CD4-positive, alpha-beta T cell treated with Interleukin-15 for 4 hours (primary cell): ENCODE measurements around the gene LARP4.
A peak's percentile ranks its signal among the peaks of the same experiment; 100 is the strongest.
"Not testable (repeated sequence)": the region's sequence is repeated elsewhere in the genome, so short reads cannot be mapped to it uniquely, and the experiment has no call there.

Source experiments
- DNase-seq: peaks from one replicate; pipeline ENCODE4 v3.0.0-alpha.2; 2020; ENCODE audit warnings: low spot score

LARP4 gene

DNA sequence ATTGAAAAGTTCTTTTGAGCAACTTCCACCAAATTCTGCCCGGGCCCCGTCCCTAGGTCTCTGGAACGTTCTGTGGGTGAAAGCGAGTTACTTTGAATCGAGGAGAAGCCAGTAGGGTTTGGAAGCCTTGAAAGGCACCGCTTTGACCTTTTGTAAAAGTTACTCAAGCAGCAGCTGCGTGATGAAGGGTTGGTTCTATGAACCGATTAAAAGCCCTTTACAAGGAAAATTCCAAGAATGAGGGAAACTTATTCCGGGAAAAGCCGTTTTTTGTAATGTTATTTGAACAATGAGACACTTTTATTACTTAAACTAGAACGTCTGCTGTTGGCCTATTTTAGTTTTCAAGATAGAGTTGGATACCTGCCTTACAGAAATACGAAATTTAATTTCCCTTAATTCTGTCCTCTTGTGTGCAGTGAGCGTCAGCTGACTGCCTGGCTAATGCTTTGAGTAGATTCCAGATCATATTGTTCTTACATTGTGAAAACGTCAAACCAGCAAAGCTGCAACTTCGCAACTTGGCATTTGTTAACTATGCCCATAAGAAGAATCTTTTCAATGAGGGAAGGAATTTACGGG is 906 bp downstream of the LARP4 start:
- peak; percentile 74 for DNase-seq

- DNase-seq = no peak
These were observed 1.7 kb downstream of the LARP4 start for GRCh38 chr12:50402264-50403000.

- DNase-seq = no peak
These were observed 2.3 kb downstream of the LARP4 start for GRCh38 chr12:50403001-50403440.

DNA sequence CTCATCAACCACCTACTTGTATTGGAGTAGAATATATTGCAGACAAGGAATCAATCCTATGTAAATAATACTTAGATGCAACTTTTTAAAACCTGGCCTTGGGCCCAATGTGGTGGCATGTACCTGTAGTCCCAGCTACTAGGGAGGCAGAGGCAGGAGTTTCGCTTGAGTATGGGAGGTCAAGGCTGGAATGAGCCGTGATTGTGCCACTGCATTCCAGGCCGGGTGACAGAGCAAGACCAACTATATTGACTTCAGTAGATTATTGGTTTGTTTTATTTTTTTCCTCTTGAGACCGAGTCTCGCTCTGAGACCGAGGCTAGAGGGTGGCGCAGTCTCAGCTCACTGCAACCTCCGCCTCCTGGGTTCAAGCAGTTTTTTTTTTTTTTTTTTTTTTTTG is 3.6 kb downstream of the LARP4 start:
- DNase-seq = no peak

GRCh38 chr12:50411051-50411660 is 10.5 kb downstream of the LARP4 start:
- DNase-seq = no peak

DNA sequence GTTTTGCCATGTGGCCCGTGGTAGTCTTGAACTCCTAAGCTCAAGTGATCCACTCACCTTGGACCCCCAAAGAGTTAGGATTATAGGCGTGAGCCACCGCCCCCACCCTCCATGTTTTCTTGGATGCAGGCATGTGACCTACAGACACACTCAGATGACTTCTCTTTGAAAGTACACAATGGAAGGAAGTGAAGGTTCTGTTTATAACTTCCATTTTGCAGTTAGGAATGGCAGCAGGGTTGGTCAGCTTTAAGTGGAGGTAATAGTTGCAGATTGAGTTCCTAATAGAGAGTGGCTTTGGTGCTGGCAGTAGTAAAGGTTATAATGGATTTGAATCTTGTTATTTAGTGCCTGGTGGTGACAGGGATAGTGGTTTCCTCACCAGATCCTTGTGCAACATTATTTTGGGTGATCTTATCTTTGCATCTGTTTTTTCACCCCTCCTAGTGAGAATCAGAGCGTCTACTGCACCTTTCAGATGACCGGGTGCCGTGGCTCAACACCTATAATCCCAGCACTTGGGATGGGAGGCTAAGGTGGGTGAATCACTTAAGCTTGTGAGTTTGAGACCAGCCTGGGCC is 15.3 kb downstream of the LARP4 start:
- no peak for DNase-seq

DNA sequence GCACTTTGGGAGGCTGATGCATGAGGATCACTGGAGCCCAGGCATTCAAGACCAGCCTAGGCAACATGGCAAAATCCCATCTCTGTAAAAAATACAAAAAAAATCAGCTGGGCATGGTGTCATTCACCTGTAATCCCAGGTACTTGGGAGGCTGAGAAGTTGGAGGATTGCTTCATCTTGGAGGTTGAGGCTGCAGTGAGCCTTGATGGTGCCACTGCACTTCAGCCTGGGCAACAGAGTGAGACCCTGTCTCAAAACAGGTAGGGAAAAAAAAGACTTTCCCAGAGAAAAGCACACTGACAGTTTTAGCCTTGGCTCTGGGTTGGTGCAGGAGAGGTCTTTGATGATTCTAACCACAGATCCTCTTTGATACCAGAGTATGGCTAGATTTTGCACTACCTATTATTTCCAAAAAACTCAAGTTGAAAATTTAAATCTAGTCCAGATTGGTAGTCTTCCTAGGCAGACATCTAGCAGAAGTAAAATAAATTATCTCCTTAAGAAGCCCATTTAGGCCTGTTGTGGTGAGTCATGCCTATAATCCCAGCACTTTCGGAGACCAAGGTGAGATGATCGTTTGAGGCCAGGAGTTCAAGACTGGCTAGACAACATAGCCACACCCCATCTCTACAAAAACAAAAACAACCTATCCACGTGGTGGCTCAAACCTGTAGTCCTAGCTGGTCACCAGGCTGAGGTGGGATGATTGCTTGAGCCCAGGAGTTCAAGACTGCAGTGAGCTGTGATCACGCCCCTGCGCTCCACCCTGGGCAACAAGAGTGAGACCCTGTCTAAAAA is 18.6 kb downstream of the LARP4 start:
- DNase-seq = no peak

DNA sequence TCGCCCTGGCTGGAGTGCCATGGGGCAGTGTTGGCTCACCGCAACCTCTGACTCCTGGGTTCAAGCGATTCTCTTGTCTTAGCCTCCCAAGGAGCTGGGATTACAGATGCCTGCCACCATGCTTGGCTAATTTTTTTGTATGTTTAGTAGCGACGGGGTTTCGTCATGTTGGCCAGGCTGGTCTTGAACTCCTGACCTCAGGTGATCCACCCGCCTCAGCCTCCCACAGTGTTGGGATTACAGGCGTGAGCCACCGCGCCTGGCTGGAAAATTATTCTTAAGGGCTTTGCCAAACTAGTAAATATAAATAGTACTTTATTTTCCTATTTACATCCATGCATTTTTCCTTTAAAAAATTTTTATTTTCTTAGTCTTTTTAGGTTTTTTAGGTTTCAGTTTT is 22.2 kb downstream of the LARP4 start:
- not testable (repeated sequence) for DNase-seq

GRCh38 chr12:50423342-50423741 is 22.7 kb downstream of the LARP4 start:
- DNase-seq = not testable (repeated sequence)

- DNase-seq = no peak
These were observed 25.0 kb downstream of the LARP4 start for GRCh38 chr12:50425589-50426258.

DNA sequence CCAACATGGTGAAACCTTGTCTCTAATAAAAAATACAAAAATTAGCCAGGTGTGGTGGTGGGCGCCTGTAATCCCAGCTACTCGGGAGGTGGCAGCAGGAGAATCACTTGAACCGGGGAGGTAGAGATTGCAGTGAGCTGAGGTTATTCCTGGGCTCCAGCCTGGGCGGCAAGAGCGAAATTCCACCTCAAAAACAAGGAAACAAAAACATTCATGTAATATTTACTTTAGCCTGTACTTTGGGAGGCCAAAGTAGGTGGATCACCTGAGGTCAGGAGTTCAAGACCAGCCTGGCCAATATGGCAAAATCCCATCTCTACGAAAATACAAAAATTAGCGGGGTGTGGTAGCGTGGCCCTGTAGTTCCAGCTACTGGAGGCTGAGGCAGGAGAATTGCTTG is 31.0 kb downstream of the LARP4 start:
- not testable (repeated sequence) for DNase-seq

DNA sequence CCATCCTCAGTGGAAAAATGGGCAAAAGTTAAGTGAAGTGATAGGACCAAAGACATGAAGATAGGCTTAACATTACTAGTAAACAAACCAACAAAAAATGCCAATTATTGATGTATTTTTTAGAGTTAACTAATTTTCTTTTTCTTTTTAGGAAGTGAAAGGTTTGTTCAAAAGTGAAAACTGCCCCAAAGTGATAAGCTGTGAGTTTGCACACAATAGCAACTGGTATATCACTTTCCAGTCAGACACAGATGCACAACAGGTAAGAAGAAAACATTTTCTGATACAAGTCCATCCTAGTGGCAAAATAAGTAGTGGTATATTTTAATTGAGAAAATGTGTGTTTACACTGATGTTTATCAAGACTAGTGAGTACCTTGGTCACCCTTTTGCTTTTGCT is 39.6 kb downstream of the LARP4 start:
- DNase-seq = no peak

DNA sequence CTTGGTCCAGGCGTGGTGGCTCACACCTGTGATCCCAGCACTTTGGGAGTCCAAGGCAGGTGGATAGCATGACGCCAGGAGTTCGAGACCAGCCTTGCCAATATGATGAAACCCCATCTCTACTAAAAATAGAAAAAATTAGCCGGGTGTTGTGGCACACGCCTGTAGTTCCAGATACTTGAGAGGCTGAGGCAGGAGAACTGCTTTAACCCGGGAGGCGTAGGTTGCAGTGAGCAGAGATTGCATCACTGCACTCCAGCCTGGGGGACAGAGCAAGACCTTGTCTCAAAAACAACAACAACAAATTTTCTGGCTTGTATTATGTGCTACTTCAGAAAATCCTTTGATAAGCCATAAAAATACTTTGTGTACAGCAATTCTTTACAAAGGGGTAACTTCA is 41.1 kb downstream of the LARP4 start:
- DNase-seq = no peak

DNA sequence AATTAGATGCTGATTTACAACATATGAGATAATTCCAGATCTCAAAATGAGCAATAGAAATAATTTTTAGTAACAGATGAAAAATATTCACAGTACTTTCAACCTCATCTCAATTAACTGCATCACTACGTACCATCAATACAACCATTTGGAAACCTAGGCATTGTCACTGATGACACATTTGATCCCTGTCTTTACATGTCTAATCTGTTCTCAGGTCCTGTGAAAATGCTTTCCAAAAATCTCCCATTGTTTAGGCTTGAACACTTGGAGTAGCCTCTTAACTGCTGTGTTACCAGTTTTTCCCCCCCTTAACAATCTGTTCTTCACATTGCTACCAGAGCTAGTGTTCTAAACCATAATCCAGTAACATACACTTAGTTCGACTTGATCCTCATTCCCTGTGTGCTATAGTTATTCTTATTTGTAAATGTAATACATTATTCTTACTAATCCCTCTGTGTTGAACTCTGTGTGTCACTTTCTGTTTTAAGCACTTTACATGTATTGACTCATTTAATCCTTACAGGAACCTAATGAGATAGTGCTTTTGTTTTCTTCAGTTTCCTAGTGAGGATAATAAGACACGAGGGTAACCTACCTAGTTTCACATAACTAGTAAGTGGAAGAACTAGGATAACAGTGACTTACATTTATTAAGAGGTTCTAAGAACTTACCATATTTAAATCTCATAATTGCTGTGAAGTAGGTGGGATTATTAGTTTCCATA is 41.7 kb downstream of the LARP4 start:
- DNase-seq = no peak

GRCh38 chr12:50449671-50450070 is 49.0 kb downstream of the LARP4 start:
- not testable (repeated sequence) for DNase-seq

DNA sequence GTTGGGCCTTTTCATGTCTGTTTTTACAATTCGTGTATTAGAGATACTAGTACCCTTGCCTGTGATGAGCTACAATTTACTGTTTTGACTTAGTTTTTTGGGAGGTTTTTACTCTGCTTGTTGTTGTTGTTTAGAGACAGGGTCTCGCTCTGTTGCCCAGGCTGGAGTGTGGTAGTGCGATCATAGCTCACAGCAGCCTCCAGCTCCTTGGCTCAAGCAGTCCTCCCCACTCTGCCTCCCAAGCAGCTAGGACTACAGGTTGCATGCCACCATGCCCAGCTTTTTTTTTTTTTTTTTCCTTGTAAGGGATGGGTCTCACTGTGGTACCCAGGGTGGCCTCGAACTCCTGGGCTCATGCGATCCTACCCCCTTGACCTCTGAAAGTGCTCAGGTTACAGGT is 52.1 kb downstream of the LARP4 start:
- DNase-seq = no peak

- no peak for DNase-seq
These were observed 53.2 kb downstream of the LARP4 start for GRCh38 chr12:50453872-50454271.

DNA sequence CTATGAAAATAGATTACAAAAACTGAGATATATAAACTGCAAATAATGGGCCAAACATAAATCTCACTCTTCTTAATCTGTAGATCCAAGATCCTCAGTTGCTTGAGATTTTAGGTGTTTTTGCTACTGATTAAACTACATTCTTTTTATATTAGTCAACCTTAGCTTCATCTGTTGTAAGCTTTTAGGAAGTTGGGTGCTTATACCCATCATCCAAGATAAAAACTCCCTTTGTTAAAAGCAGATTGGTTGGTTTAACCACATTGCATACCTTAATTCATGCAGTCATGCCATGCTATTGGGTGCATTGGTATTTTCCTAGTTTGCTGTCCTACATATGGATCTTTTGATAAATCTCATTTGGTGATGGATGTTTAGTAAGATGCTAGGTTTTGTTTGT is 57.9 kb downstream of the LARP4 start:
- no peak for DNase-seq

GRCh38 chr12:50467439-50467838 is 66.8 kb downstream of the LARP4 start:
- no peak for DNase-seq

DNA sequence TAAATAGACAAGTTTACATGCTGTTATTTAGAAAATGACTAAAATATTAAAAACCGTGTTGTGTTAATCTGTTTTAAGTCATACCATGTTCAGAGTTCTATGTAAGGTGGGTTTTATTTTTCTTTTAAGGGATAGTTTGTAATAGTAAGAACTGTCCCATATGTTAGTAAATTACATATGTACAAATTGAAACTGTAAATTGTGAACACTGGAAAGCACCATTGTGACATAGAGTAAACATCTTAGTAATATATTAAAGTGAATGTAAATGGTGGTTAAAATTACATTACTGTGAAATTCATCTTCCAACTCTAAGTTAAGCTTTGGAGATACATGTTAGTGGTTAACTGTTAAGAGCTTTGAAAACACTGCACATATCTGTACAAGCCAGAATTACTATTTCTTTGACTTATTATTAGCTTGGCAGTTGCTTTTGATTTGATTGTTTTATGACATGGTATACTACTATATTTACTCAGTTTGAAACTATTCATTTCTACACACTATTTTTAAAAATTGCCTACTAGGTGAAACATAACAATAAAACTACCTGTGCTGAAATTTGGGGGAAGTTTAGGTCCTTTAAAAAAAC is 76.7 kb downstream of the LARP4 start:
- DNase-seq = no peak

GRCh38 chr12:50482571-50482970 is 81.9 kb downstream of the LARP4 start:
- no peak for DNase-seq
